ENCODE data around the gene FGD6.

Gene FGD6

GRCh38 chr12:95203487-95204030 lies 13.7 kb downstream of the FGD6 start:
- Histone ChIP-seq H3K36me3 (ENCODE audit: insufficient read depth, low read length) (no peaks in the 10 kb centered on the region), H3K27me3 (ENCODE audit: insufficient read depth, low read length) (no peaks in the 10 kb centered on the region), H3K79me2 (ENCODE audit: insufficient read depth, low read length) (no peaks in the 10 kb centered on the region), H3K27ac (ENCODE audit: low read depth, low read length, poor library complexity, severe bottlenecking) (no peak overlapping the region), H2AFZ (ENCODE audit: low read length) (no peak overlapping the region), H3K4me2 (ENCODE audit: low read length) (no peak overlapping the region), H4K20me1 (ENCODE audit: insufficient read depth, low read length) (no peaks in the 10 kb centered on the region), H3K4me1 (ENCODE audit: insufficient read depth, low read length, severe bottlenecking) (peaks cover 21% of the 10 kb centered on the region), H3K9me2 (ENCODE audit: low read depth, low read length) (no peaks in the 10 kb centered on the region), H3K9me3 (ENCODE audit: low read length) (no peaks in the 10 kb centered on the region), H3F3A (ENCODE audit: insufficient read depth, low read length) (no peaks in the 10 kb centered on the region), H3K9ac (ENCODE audit: low read length) (no peak overlapping the region), H3K4me3 (ENCODE audit: low read depth, low read length, poor library complexity, severe bottlenecking) (no peak overlapping the region)
- TF ChIP-seq CTCF (IDR thresholded peaks at IDR 0.05; ENCODE audit: low read length) (no peak), EZH2 (IDR thresholded peaks at IDR 0.05; ENCODE audit: borderline replicate concordance, low read length) (no peak)

- no peaks in the 10 kb centered on the region for H3K27me3 ChIP-seq (ENCODE audit: insufficient read depth, low read length)
- H3F3A ChIP-seq (ENCODE audit: insufficient read depth, low read length), result no peaks in the 10 kb centered on the region
- H3K9me3 ChIP-seq (ENCODE audit: low read length), result no peaks in the 10 kb centered on the region
- no peak overlapping the region for H2AFZ ChIP-seq (ENCODE audit: low read length)
- H3K4me3 ChIP-seq (ENCODE audit: low read depth, low read length, poor library complexity, severe bottlenecking), result no peak overlapping the region
- no peaks in the 10 kb centered on the region for H4K20me1 ChIP-seq (ENCODE audit: insufficient read depth, low read length)
- no peaks in the 10 kb centered on the region for H3K36me3 ChIP-seq (ENCODE audit: insufficient read depth, low read length)
- H3K4me2 ChIP-seq (ENCODE audit: low read length), result no peak overlapping the region
- H3K27ac ChIP-seq (ENCODE audit: low read depth, low read length, poor library complexity, severe bottlenecking), result peak overlapping the region; percentile 13
- H3K9ac ChIP-seq (ENCODE audit: low read length), result no peak overlapping the region
- H3K4me1 ChIP-seq (ENCODE audit: insufficient read depth, low read length, severe bottlenecking), result peaks cover 26% of the 10 kb centered on the region
- no peak for TF ChIP-seq EZH2 (IDR thresholded peaks at IDR 0.05; ENCODE audit: borderline replicate concordance, low read length)
- TF ChIP-seq CTCF (IDR thresholded peaks at IDR 0.05; ENCODE audit: low read length), result no peak
- H3K79me2 ChIP-seq (ENCODE audit: insufficient read depth, low read length), result no peaks in the 10 kb centered on the region
- H3K9me2 ChIP-seq (ENCODE audit: low read depth, low read length), result no peaks in the 10 kb centered on the region
Observed at GRCh38 chr12:95202691-95203486, 14.4 kb downstream of the FGD6 start.

GRCh38 chr12:95201056-95201670 lies 16.1 kb downstream of the FGD6 start:
- no peaks in the 10 kb centered on the region for H3F3A ChIP-seq (ENCODE audit: insufficient read depth, low read length)
- H3K27ac ChIP-seq (ENCODE audit: low read depth, low read length, poor library complexity, severe bottlenecking), result no peak overlapping the region
- H3K9me2 ChIP-seq (ENCODE audit: low read depth, low read length), result no peaks in the 10 kb centered on the region
- no peak overlapping the region for H3K4me3 ChIP-seq (ENCODE audit: low read depth, low read length, poor library complexity, severe bottlenecking)
- no peaks in the 10 kb centered on the region for H3K36me3 ChIP-seq (ENCODE audit: insufficient read depth, low read length)
- TF ChIP-seq EZH2 (IDR thresholded peaks at IDR 0.05; ENCODE audit: borderline replicate concordance, low read length) (no peak), CTCF (IDR thresholded peaks at IDR 0.05; ENCODE audit: low read length) (no peak)
- no peak overlapping the region for H3K9ac ChIP-seq (ENCODE audit: low read length)
- no peaks in the 10 kb centered on the region for H3K27me3 ChIP-seq (ENCODE audit: insufficient read depth, low read length)
- no peaks in the 10 kb centered on the region for H3K9me3 ChIP-seq (ENCODE audit: low read length)
- H4K20me1 ChIP-seq (ENCODE audit: insufficient read depth, low read length), result no peaks in the 10 kb centered on the region
- H3K4me1 ChIP-seq (ENCODE audit: insufficient read depth, low read length, severe bottlenecking), result peaks cover 26% of the 10 kb centered on the region
- H2AFZ ChIP-seq (ENCODE audit: low read length), result no peak overlapping the region
- no peak overlapping the region for H3K4me2 ChIP-seq (ENCODE audit: low read length)
- H3K79me2 ChIP-seq (ENCODE audit: insufficient read depth, low read length), result no peaks in the 10 kb centered on the region
